ENCODE results near the gene DBT.

The DBT gene

GRCh38 chr1:100231721-100232120 is 17.9 kb downstream of the DBT start:
- no peak for TF ChIP-seq CTCF (IDR thresholded peaks at IDR 0.05; ENCODE audit: extremely low read depth, missing control alignments)
- DNase-seq (ENCODE audit: low spot score): no peak

GRCh38 chr1:100230765-100231164 is 18.9 kb downstream of the DBT start:
- TF ChIP-seq CTCF (IDR thresholded peaks at IDR 0.05; ENCODE audit: extremely low read depth, missing control alignments): no peak
- DNase-seq (ENCODE audit: low spot score): no peak

- no peak for DNase-seq (ENCODE audit: low spot score)
- TF ChIP-seq CTCF (IDR thresholded peaks at IDR 0.05; ENCODE audit: extremely low read depth, missing control alignments): no peak
Measured at GRCh38 chr1:100229681-100230443, 19.8 kb downstream of the DBT start.

- DNase-seq (ENCODE audit: low spot score): no peak
- TF ChIP-seq CTCF (IDR thresholded peaks at IDR 0.05; ENCODE audit: extremely low read depth, missing control alignments): no peak
Measured at GRCh38 chr1:100222428-100222827, 27.2 kb downstream of the DBT start.

GRCh38 chr1:100219883-100220282 is 29.8 kb downstream of the DBT start:
- TF ChIP-seq CTCF (IDR thresholded peaks at IDR 0.05; ENCODE audit: extremely low read depth, missing control alignments): no peak
- no peak for DNase-seq (ENCODE audit: low spot score)

- no peak for DNase-seq (ENCODE audit: low spot score)
- no peak for TF ChIP-seq CTCF (IDR thresholded peaks at IDR 0.05; ENCODE audit: extremely low read depth, missing control alignments)
Measured at GRCh38 chr1:100219457-100219856, 30.2 kb downstream of the DBT start.

GRCh38 chr1:100217834-100218233 is 31.8 kb downstream of the DBT start:
- TF ChIP-seq CTCF (IDR thresholded peaks at IDR 0.05; ENCODE audit: extremely low read depth, missing control alignments): no peak
- DNase-seq (ENCODE audit: low spot score): no peak
